GM19438 (cell line): ENCODE data around the gene ENOX2.
"Not testable (repeated sequence)": the region's sequence is repeated elsewhere in the genome, so short reads cannot be mapped to it uniquely, and the experiment has no call there.

ENCODE experiments used
- ATAC-seq: cut with Tn5 transposase; IDR thresholded peaks from one replicate; pipeline ENCODE4 v1.9.1; 2021; ENCODE audit warnings: low read depth; ENCODE audit not compliant: unreplicated experiment

ENOX2 gene

DNA sequence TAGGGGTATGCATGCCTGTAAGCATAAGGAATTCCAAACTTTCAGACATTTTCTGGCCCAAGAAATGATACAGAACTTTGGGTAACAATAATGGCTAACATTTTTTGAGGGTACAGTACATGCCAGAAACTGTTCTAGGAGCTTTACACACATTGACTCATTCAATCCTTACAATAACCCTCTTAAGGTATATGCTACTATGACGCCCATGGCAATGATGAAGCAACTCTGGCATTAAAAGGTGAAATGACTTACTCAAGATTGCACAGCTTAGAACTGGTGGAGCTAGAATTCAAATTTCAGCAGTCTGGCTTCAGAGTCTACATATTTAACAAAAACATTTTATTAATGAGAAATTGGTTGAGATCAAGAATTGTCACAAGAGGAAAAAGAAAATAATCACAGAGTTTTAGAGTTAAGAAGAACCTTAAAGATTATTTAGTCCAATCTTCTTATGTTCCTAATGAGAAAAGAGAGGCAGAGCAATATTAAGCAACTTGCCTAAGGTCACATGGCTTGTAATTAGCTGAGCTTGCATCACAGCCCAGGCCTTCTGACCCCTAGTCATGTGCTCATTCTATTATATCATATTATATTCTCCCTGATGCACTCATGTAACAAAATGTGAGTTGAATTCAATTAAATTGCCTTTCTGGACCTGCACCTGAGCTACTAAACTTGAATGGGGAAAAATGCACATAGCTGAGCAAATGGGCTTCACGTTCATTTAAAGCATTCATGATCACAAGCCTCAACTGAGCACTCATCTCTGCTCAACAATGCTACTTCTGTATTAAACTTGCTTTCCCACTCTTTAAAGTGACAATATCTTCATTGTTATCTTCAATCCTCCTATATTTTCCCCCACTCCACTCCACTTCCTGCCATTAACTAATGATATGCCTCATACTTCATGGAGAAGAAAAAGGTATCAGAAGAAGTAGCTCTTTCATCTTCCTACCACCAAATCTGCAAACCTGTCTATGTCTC, 73.2 kb downstream of the ENOX2 start:
- no peak for ATAC-seq

DNA sequence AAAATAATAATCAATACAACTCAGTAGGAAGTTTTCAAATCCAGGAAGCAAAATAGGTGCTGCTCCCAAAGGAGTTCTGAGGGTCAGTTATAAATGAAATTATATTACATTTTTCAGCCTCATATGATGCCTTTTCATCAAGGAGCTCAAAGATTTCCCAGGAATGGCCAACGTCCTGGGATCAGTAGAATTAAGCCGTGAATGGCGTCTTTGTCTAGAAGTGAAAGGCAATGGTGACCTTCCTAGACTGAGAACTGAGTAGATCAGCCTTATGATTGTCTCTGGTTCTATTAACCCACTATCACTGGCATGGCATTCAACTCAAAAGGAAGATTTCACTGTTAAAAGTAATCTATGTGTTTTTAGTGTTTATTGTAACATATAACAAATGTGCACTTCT, 74.4 kb downstream of the ENOX2 start:
- no peak for ATAC-seq

DNA sequence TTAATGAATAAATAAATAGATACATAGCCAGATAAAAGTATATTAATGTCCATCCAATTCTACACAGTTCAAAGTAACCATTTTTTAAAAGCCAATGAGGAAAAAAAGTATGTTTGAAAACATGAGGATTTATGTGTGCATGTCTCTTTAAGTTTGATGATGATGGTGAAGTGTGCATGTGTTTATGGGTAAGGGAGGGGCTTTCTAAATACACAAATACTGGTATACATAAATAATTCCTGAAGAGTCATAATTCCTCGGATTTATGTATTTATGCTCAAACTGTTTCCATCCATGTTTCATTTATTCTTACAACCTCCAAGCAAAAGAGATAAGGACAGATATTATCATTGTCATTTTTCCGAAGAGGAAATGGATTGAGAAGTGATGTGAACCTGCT, 75.4 kb downstream of the ENOX2 start:
- ATAC-seq = no peak

DNA sequence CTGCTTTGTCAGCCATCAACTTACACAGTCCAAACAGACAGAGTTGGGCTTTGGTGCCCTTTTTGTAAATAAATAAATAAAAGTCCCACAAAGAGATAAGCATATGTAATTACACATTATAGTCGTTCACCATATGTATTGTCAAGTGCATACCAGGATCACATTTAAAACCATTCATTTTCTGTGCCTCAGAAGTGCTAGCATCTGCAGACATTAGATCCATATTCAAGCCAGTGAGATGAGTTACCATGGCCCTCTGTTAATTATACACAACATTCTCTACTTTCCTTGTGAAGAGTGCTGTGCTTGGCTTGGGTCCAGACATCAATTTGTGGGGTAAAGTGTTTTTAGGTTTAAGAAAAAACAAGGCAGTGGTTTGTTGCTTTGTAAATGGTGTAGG, 76.8 kb downstream of the ENOX2 start:
- no peak for ATAC-seq

DNA sequence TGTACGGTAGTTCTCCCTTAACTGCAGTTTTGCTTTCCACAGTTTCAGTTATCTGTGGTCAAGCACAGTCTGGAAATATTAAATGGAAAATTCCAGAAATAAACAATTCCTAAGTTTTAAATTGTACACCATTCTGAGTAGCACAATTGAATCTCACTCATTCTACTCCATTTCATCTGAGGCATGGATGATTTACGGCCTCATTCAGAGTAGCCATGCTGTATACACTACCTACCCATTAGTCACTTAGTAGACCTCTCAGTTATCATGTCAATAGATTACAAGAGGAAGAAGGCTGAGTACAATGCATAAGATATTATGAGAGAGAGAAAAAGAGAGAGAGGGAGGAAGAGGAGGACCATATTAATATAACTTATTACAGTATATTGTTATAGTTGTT, 77.5 kb downstream of the ENOX2 start:
- no peak for ATAC-seq

- not testable (repeated sequence) for ATAC-seq
Measured at GRCh38 chrX:130819367-130819766, 83.6 kb downstream of the ENOX2 start.

GRCh38 chrX:130813932-130814331, 89.1 kb downstream of the ENOX2 start:
- ATAC-seq = not testable (repeated sequence)

- no peak for ATAC-seq
Measured at GRCh38 chrX:130810561-130810960, 92.4 kb downstream of the ENOX2 start.

- ATAC-seq = no peak
Measured at GRCh38 chrX:130805903-130806302, 97.1 kb downstream of the ENOX2 start.

- no peak for ATAC-seq
Measured at GRCh38 chrX:130803537-130803936, 99.5 kb downstream of the ENOX2 start.

DNA sequence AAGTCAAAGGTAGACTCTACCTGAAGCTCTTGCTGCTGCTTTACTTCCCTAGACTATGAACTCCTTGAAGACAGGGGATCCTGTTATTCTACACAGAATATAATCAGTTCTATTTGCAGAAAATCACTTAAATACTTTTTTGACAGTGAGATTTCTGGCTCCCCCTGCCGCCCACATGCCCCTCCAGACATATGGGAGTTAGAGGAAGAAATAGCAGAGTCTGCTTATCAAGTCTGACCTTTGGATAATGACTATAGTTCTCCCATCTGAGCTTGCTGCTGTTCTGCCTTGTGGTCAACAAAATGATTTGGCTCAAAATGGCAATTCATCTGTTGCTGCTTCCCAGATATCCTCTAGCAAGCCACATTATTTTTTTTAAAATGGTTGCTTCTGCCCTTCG, 101.1 kb downstream of the ENOX2 start:
- ATAC-seq = no peak

DNA sequence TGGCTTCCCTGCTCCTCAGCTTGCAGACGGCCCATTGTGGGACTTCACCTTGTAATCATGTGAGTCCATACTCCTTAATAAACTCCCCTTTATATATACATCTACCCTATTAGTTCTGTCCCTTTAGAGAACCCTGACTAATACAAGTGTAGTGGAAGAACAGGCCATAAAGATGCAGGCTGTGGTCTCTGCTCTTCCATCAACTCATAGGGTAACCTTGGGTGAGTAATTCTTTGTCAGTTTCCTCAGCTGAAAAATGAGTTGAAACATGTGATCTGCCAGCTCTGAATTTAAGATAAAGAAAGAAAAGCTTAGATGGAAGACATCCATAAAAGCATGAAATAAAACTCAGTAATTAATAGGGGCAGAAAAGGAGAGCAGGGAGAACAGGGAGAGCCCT, 103.6 kb downstream of the ENOX2 start:
- ATAC-seq = no peak

DNA sequence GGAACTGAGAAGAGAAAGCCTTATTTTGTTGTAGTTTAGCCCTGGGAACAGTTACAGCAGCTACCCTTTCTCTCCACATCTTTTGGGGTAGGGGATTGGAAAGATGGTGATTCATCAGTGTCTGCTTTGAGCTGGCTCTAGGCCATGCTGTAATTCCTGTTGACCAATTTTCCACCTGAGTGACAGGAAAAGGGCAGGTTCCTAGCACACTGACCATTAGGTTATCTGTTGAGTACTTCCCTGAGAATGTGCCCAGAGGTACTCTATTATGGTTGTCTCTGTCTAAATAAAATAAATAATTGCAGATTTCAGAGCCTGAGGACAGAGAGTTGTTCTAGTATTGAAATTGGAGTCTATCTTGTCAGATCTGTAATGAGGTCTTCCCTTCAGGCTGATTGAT, 109.0 kb downstream of the ENOX2 start:
- ATAC-seq = no peak

DNA sequence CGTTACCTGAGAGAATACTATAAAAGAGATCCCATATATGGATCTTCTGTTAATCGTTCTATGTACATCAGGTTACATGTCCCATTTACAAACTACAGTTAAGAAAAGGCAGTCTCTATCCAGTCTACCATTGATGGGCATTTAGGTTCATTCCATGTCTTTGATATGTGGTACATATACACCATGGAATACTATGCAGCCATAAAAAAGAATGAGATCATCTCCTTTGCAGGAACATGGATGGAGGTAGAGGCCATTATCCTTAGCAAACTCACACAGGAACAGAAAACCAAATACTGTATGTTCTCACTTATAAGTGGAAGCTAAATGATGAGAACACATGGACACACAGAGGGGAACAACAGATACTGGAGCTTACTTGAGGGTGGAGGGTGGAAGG, 111.1 kb downstream of the ENOX2 start:
- ATAC-seq = not testable (repeated sequence)

GRCh38 chrX:130789793-130790192, 113.2 kb downstream of the ENOX2 start:
- no peak for ATAC-seq

DNA sequence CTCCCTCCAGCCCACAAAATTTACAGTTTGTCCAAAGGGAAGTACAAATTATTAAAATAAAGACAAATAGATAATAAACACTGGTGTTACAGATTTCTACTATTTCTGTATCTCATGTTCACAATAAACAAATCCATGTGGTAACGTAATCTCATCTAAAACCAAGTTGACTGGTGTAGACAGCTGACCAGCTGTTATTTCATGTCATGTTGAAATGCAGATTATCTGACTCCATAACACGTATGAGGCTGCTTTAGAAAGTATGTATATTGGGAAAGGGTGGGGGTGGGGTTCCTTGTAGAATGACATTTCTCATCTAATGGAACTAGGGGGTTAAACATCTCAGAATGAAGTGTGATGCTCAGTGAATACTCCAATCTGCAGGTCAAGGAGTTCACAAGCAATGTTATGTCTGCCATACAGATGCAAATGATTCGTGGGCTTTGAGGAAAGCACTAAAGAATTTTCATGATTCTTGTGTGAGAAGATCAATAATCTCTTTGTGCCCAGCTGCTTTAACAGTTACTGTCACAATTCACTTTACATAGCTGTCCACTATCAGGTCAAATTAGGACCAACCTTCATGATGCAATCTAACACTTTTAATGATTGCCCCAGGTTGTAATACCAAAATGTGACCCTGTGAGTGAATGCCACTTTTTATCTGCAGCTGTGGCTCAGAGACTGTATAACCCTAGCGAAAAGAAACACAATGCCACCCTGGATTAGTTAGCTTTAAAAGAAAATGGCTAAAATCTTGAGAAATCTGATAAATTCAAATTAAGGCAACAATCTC, 114.0 kb downstream of the ENOX2 start:
- ATAC-seq = no peak

DNA sequence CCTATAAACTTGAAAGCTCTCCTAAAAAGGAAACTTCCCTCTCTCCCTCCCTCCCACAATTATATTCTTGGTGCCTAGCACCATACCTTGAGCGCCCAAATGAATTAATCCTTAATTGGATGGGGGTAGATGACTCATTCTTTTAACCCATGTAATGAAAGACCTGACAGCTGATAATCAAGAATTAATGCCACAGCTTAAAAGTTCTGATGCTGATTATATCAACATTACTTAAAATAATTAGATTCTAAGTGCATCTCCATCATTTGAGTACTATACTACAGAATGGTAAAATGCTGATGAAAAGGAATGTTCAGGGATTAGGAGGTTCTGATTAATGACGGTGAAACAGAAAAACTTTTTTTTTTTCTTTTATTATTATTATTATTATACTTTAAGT, 117.0 kb downstream of the ENOX2 start:
- ATAC-seq = no peak

DNA sequence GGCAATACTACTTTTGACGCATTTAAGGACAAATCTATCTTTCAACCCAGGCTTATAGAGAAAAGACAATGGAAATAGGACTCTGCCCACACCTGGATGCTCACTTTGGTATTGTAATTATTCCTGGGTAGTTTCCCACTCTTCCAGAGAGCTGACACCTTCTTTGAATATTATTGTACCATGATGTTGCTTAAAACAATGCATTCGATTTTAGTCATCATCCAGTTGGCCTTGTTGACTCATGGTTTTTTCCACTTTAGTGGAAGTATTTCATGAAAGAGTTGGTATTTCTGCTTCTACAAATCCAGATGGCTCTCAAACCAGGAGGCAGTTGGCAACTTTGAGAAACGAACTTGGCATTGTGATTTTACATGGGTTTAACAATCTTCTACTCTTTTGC, 124.2 kb downstream of the ENOX2 start:
- no peak for ATAC-seq

- no peak for ATAC-seq
Measured at GRCh38 chrX:130775849-130776248, 127.2 kb downstream of the ENOX2 start.

DNA sequence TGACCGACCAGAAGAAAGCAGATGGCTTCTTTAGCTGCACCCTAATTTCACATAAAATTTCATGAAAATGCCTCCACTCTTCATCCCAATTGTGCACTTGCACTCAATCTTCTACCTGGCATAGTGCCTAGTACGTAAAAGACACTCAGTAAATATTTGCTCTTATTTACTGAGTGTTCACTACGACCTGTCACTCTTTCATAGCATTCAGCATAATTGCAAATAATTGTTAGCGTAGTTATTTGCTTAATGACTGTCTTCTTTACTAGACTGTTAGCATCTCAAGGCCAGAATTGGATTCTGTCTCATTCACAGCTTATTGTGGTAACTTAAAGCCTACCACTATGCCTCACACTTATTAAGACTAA, 130.2 kb downstream of the ENOX2 start:
- ATAC-seq = no peak

- ATAC-seq = no peak
Measured at GRCh38 chrX:130772105-130772775, 130.8 kb downstream of the ENOX2 start.
